GM19043 (cell line): ENCODE results near the gene PRRC2B.
"Not testable (repeated sequence)": the region's sequence is repeated elsewhere in the genome, so short reads cannot be mapped to it uniquely, and the experiment has no call there.

ENCODE experiments used
- ATAC-seq: cut with Tn5 transposase; IDR thresholded peaks from one replicate; pipeline ENCODE4 v1.9.1; 2021; ENCODE audit warnings: low read depth; ENCODE audit not compliant: unreplicated experiment

The PRRC2B gene

DNA sequence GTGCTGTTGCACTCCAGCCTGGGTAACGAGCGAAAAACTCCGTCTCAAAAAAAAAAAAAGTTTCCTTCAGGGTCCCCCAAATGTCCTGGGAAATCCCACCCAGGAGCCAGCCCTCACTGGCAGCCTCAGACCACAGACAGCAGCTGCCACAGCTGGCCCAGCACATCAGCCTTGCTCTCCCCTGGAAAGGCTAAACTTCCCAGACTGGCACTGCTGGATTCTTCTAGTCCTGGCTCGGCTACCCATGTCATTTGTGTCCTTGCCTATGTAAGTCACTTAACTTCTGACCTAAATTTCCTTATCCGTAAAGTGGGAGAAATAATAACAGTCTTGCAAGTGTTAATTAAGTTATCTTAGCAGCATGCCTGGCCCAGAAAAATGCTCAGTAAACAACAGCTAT, 8.6 kb upstream of the PRRC2B start:
- no peak for ATAC-seq

DNA sequence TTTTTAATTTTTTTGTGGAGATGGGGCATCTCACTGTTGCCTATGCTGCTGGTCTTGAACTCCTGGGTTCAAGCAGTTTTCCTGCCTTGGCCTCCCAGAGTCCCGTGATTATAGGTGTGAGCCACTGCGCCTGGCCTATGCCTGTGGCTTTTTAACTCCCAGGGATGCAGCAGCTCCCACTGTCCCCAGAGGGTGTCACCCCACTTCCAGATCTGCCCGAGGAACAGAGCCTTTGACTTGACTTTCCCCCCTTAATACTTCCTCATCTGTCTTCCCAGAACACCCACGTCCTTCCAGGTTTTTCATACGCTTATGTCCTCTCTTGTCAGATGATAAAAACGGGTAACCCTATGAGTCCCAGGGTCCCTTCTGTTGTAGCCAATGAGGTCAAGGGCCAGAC, 7.6 kb upstream of the PRRC2B start:
- no peak for ATAC-seq

DNA sequence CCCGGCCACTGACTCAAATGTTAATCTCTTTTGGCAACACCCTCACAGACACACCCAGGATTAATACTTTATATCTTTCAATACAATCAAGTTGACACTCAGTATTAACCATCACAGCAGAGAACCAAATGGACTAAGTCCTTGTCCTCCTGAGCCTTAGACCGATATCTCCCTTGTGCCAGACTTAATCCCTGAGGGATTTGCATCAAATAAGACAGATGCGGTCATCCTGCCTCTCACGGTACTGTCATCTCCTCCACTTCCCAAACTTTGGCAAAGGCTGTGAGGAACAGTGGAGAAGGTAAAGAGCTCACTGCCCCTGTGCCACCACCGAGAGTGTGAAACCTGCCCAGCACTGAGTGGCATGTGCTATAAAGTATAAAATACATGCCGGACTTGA, 6.5 kb upstream of the PRRC2B start:
- ATAC-seq, result no peak

DNA sequence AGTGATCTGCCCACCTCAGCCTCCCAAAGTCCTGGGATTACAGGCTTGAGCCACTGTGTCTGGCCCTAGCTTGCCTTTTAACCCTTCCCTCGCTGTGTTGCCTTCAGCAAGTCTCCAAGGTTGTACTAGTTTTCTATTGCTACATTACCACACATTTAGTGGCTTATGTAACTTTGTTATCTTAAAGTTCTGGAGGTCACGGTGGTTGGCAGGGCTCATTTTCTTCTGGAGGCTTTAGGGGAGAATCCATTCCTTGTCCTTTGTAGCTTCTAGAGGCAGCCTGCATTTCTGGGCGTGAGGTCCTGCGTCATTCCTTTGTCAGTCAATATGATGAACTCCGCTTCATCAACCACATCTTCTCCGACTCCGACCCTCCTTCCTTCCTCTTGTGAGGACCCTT, 2.9 kb upstream of the PRRC2B start:
- ATAC-seq, result no peak

DNA sequence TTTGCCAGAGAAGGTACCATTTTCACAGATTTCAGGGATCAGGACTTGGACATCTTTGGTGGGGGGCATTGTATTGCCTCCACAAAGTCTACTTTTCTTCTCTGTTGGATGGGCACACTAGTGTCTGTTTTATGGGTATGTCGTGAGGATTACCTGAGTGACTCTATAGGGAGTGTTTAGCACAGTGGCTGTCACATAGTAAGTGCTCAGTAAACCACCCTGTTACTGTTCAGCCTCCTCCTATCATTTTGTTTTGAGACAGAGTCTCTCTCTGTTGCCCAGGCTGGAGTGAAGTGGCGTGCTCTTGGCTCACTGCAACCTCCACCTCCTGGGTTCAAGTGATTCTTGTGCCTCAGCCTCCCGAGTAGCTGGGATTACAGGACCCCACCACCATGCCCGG, 2.4 kb upstream of the PRRC2B start:
- no peak for ATAC-seq

DNA sequence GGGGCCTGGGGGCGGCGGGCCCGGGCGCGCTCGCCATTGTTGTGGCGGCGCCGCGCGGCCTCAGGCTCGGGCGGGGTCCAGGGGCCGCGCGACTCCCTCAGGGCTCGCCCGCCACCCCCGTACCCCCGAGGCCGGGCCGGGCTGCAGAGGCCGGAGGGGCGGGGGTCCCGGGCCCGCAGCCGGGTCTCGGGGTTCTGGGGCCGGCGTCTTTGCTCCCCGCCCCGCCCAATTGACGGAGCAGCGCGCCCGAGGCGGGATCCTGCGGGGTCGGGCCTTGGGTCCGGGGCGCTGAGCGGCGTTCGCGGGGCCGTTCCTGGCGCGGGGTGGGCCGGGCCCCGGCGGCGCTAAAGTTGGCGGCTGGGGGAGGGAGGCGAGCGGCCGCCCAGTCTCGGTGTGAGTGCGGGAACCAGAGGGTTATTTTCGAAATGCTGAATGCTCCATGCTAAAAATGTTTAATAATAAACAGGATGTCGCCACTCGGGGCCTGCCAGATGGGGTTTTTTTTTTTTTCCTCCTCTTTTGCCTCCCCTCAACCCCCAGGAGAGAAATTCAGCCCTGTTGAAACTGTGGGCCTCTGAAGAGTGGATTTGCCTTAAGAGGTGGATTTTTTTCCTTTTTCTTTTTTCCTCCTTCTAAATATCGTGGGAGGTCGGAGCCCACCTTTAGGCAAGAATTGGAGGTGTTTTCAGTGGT, 724 bp downstream of the PRRC2B start:
- no peak for ATAC-seq

DNA sequence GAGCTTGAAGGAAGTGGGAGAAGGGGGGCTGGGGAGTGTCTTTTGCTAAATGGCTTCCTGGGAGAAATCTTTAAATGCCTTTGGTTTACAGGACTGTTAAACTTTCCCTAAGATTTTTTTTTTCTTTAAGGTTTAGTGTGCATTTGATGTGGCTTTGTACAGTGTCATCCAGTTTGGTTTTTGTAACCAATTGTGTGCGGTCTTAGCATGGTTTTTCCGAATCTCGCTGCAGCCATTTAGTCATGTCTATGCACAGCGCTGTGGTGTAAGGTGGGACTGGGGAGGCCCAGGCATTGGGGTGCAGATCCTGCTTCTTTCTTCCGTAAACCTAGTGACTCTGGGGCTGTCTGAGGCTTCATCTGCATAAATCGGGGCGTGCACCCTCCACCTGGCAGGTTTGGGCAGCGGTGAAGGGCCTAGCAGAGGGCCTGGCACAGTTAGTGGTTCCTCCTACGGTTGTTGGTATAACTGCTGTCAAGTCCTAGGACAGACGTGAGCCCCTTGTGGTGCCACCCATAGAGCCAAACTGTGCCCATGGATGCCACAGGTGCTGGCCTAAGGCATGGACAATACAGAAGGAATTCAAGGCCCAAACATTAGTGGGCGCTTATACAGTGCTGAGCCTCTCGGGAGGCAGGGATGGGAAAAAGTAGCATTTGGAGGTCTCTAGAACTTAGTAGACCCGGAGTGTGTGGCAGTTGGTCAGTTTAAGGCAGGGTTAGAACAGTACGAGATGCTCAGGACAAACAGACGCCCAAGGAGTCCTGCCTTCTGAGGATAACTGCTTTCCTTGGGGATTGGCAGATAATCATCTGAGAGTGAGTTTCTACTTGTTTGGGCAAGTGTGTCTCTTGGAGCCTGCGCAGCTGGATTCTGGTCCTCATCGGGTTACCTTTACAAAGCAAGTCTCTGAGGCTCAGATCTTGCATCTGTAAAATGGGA, 1.5 kb downstream of the PRRC2B start:
- ATAC-seq, result no peak

DNA sequence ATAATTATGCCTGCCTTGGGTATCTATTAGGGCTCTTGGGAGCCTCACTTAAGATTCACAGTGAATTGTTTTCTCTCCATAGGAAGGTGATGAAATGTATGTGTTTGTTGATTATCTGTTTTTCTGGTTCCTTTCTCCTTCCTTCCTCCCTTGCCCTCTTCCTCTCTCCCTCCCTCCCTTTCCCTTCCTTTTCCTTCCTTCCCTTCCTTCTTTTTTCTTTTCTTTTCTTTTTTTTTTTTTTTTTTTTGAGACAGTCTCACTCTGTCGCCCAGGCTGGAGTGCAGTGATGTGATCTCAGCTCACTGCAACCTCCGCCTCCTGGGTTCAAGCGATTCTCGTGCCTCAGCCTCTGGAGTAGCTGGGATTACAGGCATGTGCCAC, 2.2 kb downstream of the PRRC2B start:
- not testable (repeated sequence) for ATAC-seq

DNA sequence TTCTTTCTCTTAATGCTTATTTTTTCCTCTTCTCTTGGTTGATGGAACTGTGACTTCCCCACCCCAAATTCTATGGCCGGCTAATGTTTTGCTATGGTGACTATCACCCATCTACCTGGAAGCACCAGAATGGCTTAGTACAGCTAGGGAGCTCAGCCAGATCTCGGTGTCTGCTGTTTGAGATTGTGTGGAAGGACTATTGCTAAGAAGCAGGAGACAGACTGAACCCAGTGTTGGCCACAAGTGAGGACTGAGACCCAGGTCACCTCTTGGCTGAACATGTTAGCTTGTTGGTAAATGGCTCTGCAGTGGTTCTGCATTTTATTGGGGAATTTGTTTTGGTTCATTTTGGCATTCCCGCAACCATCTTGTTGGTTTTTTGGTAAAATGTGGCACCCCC, 2.7 kb downstream of the PRRC2B start:
- no peak for ATAC-seq

DNA sequence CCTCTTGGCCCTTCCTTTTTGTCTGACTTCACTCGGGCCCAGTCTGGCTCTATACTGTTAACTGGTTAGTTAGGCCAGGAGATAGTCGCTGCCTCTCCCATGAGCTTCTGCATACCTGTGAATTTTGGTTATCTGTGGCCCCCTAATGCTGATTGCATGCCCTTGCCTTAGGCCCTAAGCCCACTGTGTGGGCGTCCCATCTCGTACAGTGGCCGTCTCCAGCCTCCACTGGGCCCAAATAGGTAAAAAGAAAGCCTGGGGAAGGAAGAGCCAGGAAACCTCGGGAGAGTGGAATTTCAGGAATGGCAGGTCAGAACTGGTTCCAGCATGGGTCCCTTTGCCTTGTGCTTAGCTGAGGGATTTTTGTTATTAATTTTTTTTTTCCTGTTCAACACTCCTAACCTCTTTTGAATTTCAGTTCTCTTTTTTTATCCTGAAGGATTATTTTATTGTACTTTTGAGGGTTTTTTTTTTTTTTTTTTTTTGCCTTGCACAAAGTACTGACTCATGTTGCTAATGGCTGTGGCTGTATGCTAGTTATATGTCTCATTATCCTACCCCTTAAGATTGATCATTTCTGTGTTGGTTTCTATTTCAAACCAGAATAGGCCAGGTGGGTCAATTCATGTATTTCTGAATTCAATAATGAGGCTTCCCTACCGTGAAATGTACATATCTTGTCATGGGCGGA, 3.4 kb downstream of the PRRC2B start:
- no peak for ATAC-seq

DNA sequence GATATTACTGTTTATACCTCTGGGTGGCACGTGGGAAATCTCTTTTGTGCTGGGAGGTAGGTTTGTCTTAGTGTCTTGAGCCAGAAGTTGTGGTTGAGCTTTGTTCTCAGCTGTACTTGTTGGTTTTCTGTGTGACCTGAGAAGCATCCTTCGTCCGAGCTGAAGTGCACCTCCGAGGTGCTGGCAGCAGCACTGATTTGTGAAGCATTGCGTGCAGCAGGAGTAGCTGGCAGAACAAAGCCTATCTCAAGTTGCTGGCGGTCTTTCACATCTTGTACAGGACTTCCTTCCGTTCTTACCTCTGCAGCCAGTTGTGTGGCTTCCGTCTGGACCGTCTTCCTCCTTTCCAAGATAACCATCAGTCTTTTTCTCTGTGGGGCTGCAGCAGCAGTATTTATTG, 4.3 kb downstream of the PRRC2B start:
- no peak for ATAC-seq

DNA sequence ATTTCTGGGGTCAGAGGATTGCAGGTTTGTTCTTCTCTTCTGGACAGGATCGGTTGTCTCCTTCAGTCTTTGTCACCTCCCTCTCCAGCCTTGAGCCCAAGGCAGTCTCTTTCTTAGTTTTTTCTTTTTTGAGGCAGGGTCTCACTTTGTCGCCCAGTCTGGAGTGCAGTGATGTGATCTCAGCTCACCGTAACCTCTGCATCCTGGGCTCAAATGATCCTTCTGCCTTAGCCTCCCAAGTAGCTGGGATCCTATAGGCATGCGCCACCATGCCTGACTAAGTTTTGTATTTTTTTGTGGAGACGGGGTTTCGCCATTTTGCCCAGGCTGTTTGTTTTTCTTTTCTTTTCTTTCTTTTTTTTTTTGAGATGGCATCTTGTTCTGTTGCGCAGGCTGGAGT, 6.1 kb downstream of the PRRC2B start:
- no peak for ATAC-seq

DNA sequence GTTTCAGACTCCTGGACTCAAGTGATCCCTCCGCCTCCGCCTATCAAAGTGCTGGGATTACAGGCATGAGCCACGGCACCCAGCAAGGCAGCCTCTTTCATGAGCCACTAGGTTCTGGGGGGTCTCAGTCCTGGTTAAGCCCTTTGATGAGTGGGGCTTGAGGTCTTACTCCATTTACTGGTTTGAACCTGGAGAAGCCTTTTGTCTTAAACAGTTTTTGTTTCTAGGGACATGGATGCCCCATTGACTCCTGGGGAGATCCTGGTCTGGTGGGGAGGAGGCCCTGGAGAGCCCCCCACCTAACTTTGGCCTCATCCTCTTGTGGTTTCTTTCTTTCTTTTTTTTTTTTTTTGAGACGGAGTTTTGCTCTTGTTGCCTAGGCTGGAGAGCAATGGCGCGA, 6.7 kb downstream of the PRRC2B start:
- ATAC-seq, result no peak

DNA sequence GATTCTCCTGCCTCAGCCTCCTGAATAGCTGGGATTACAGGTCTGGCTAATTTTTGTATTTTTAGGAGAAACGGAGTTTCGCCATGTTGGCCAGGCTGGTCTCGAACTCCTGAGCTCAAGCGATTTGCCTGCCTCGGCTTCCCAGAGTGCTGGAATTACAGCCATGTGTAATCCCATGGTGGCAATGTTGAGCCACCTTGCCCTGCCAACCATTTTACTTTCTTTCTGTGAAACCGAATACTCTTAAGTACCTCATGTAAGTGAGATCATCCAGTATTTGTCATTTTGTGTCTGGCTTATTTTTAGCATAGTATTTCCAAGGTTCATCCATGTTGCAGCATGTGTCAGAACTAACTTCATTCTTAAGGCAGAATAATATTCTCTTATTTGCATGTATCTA, 8.2 kb downstream of the PRRC2B start:
- no peak for ATAC-seq

DNA sequence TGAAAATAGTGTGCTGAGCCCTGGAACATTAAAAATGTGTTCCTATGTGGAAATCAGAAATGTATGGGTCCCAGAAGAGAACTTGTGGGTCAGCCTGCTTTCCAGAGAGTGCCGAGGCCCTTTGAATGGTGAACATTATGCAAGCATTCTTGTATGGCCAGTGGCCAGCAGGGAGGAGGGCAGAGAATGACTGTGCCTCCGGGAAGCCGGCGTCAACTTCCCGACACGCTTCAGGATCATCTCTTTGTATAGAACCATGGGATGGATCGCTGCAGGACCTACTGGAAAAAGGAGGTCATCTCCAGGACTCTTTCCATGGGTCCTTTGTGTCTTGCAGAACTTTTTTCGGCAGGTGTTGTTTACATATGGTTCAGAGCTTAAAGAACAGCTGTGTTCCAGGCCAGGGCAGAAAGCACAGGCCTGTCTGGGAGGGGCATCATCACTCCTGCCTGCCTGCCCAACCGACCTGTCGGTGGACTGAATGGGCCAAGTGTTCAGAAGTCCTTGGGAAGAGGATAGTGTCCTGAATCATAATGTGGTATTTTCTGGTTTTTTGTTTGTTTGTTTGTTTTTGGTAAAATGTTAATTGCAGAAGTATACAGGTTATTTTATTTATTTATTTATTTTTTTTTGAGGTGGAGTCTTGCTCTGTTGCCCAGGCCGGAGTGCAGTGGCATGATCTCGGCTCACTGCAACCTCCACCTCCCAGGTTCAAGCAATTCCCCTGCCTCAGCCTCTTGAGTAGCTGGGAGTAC, 9.0 kb downstream of the PRRC2B start:
- no peak for ATAC-seq

DNA sequence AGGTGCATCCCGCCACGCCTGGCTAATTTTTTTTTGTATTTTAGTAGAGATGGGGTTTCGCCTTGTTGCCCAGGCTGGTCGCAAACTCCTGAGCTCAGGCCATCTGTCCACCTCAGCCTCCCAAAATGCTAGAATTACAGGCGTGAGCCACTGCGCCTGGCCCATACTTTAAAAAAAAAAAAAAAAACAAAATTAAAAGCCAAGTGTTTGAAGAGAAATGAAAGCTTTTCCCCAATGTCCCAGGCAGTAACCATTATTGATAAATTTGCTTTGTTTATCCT, 9.5 kb downstream of the PRRC2B start:
- ATAC-seq, result no peak

DNA sequence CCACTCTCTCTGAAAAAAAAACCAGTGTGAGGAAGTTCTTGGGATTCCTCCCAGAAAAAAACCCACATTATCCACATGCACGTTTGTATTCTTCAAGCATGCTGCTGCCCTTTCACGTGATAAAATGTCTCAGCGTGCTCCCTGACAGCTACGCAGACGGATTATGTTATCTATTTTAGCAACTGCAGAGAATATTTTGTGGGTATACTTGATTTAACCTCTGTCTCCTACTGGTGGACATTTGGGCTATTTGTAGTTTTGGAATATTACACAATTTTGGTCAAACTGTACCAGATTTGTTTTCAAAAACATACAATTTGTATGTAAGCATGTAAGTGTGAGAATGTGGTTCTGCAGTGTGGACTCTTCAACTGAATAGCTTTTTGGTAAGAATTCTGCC, 10.7 kb downstream of the PRRC2B start:
- ATAC-seq, result no peak

DNA sequence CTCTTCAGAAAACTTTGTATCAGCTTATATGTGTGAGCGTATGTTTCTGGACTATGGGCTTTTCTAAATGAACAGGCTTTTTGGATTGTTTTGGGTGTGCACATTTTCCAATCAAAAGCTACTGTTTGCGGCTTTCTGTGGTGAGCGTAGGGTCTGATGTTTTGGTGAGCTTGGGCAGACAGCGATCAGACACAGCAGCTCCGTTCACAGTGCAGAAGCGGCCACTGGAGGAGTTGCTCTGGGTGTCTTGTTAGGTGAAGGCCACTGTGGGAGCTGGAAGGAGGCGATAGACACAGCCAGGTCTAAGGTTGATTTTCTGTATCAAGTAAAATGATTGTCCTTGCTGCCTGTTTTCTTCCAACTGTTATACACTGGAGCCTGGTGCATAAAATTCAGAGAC, 11.1 kb downstream of the PRRC2B start:
- no peak for ATAC-seq

DNA sequence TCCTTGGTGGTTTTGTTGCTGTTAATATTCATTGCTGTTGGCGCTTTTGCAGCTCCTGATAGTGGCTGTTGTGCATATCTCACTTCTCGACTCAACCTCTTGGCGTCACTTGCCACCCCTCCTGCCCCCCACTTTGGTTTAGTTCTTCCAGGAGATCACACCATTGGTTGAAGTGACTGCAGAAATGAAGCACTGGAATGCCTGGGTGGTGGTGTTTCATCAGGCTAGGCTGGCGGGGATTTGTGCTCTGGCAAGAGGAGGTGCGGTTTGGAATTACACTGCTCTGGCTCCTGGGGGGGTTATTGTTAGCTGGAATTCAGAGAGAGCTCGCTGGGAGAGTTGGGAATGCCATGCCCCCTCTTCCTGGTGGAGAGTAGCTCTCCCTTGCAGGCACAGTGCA, 11.5 kb downstream of the PRRC2B start:
- ATAC-seq, result no peak

DNA sequence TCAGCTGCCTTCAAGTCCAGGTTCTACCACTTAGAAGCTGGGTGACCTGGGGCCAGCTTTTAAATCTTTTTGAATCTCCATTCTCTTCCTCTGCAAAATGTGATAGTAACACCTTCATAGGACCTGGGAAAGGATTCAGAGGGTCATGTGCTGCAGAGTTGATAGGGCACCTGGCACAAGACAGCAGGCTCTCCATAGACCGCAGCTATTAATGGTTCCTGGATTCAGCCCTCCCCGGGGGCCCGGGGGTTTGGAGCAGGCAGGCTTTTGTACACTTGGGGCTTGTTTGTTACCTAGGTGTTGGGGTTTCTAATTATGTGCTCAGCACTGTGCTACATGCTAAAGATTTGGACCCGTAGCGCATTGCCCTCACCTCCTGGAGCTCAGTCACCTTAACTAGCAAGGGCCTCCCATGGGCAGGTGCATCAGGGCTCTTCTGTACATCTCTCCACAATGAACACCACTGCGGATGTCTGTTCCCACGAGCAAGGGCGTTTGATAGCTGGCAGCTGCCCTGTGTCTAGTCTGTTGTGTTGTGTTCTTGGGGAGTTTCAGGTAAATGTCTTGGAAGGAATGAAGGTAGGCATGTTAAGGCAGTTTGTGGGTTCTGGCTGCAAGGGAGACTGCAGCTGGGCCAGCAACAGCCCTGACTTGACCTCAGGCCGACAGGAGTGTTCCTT, 12.1 kb downstream of the PRRC2B start:
- no peak for ATAC-seq
